OCI-LY7 (cell line): ENCODE results near the gene POU2F3. TPM values are rescaled to one million over a fixed set of nuclear protein-coding genes. Genes with fewer than 3 reads are reported as not detected.

Experiments
- BruUV-seq: library from RNA; stranded (reverse); fragments of 400-500 nt; replicated peaks from 2 replicates; lab custom pipeline; 2021; lab: Mats Ljungman, UMichigan
- CTCF ChIA-PET: fragments of 300-600 bp; sonication (Branson Sonifier 250); formaldehyde crosslinking; loops from one replicate; lab custom pipeline; 2022; ENCODE audit warnings: antibody characterized with exemption; ENCODE audit not compliant: unreplicated experiment; lab: Charles Lee
- POLR2A ChIA-PET: fragments of 300-600 bp; sonication (Branson Sonifier 250); formaldehyde crosslinking; loops from one replicate; lab custom pipeline; 2022; ENCODE audit warnings: antibody characterized with exemption; lab: Charles Lee
- DNase-seq: peaks from one replicate; pipeline ENCODE4 v3.0.0-alpha.2; 2015; ENCODE audit warnings: low spot score
- H2AFZ ChIP-seq: fragments of 200-600 bp; sonication (generic), shearing (Covaris generic); 2 replicates; pipeline ENCODE4 v1.6.1; 2014; ENCODE audit warnings: mild to moderate bottlenecking, antibody characterized with exemption, low read length, moderate library complexity
- H3K27ac ChIP-seq: fragments of 200-600 bp; sonication (generic); 2 replicates; pipeline ENCODE4 v1.5.1; 2014; ENCODE audit warnings: mixed run types, low read depth, mild to moderate bottlenecking, moderate library complexity, low read length, inconsistent platforms; ENCODE audit not compliant: poor library complexity, severe bottlenecking
- H3K36me3 ChIP-seq: fragments of 200-600 bp; sonication (generic); 2 replicates; pipeline ENCODE4 v1.6.1; 2014; ENCODE audit warnings: mild to moderate bottlenecking, antibody characterized with exemption, low read length, moderate library complexity, mixed read lengths; ENCODE audit not compliant: insufficient read depth
- H3K4me1 ChIP-seq: fragments of 200-600 bp; sonication (generic); 2 replicates; pipeline ENCODE4 v1.5.1; 2014; ENCODE audit warnings: mild to moderate bottlenecking, low read length; ENCODE audit not compliant: insufficient read depth, poor library complexity, severe bottlenecking
- H3K4me2 ChIP-seq: fragments of 200-600 bp; sonication (generic); 2 replicates; pipeline ENCODE4 v1.6.1; 2014; ENCODE audit warnings: mild to moderate bottlenecking, low read length
- H3K4me3 ChIP-seq: fragments of 200-600 bp; sonication (generic); 2 replicates; pipeline ENCODE4 v1.5.1; 2014; ENCODE audit warnings: mild to moderate bottlenecking, low read depth, low read length; ENCODE audit not compliant: poor library complexity, severe bottlenecking
- H3K79me2 ChIP-seq: fragments of 200-600 bp; sonication (generic); 2 replicates; pipeline ENCODE4 v1.6.1; 2016; ENCODE audit warnings: low read depth, mild to moderate bottlenecking, low read length, moderate library complexity, mixed read lengths; ENCODE audit not compliant: insufficient read depth
- H3K9me2 ChIP-seq: fragments of 200-600 bp; sonication (generic); 2 replicates; pipeline ENCODE4 v1.6.1; 2016; ENCODE audit warnings: mild to moderate bottlenecking, low read length, mixed read lengths; ENCODE audit not compliant: insufficient read depth
- H3K9me3 ChIP-seq: fragments of 200-600 bp; sonication (generic); 2 replicates; pipeline ENCODE4 v1.6.1; 2014; ENCODE audit warnings: mild to moderate bottlenecking, mixed run types, low read length, mixed read lengths
- H4K20me1 ChIP-seq: fragments of 200-600 bp; sonication (generic); 2 replicates; pipeline ENCODE4 v1.6.1; 2014; ENCODE audit warnings: mild to moderate bottlenecking, antibody characterized with exemption, low read length, moderate library complexity, mixed read lengths; ENCODE audit not compliant: insufficient read depth
- EZH2phosphoT487 ChIP-seq: fragments of 200-600 bp; sonication (generic); IDR thresholded peaks from 2 replicates; pipeline ENCODE4 v1.6.1; 2018; ENCODE audit warnings: low read depth, borderline replicate concordance, mild to moderate bottlenecking, mixed run types, antibody characterized with exemption, low read length, moderate library complexity, mixed read lengths
- intact Hi-C: fragments of 100-400 bp; cut with micrococcal nuclease; formaldehyde crosslinking; loops from one replicate; pipeline ENCODE4 v1.10.0; 2022; ENCODE audit not compliant: unreplicated experiment
- total RNA-seq, 2 experiments: library from RNA; depleted of rRNA in 1 of 2; stranded (reverse); fragments of >200 nt in 1 of 2; shearing (Covaris generic) in 1 of 2; gene quantifications; 2 replicates each; pipeline ENCODE4 v1.2.3, GENCODE V29; 2014 to 2022
- TF ChIP-seq, protein P1 (sequence below): fragments of 200-600 bp; sonication (generic); conservative IDR thresholded peaks from 2 replicates; pipeline ENCODE4 v1.5.1; 2014; ENCODE audit warnings: mild to moderate bottlenecking, antibody characterized with exemption, low read length, moderate library complexity, mixed read lengths

Gene POU2F3
- total RNA-seq, 2 experiments from 2014 or later, result 0.16 TPM; not detected in 1

DNA sequence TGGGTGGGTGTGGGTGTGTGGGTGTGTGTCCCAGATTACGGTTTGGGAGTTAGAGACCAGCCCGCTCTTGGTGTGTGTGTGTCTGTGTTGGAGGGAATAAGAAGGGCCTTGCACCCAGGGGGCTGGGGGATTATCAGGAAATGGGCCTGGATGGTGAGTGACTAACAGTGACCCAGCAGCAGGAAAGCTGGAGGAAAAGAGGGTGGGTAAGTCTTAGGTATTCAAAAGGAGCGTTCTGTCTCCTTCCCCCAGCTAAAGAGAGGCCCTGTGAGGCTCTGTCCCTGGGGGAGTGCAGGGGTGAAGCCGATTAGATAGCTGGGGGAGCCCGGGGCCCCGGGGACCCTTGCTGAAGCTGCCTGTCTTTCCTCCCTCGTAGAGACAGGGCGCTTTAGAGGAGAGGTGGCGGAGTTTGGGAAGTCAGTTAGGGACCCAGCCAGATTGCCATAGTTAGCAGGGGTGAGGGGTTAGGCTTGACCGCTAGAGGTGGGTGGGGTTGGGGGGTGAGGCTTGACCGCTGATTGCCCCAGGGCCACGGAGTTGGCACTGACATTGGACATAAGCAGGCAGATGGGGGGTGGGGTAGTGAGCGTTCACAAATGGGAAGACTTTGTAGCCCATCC lies 27.6 kb upstream of the POU2F3 start:
- Histone ChIP-seq H3K36me3 (no peaks in the 10 kb centered on the region), H3K9me3 (no peaks in the 10 kb centered on the region), H3K4me2 (no peak overlapping the region), H3K27ac (no peak overlapping the region), H2AFZ (no peak overlapping the region), H3K9me2 (no peaks in the 10 kb centered on the region), H4K20me1 (no peaks in the 10 kb centered on the region), H3K79me2 (no peaks in the 10 kb centered on the region), H3K4me1 (peaks cover 14% of the 10 kb centered on the region), H3K4me3 (no peak overlapping the region)
- intact Hi-C loops, result no loop called here
- ChIA-PET CTCF (no interaction called here), POLR2A (interaction anchor here (0.6 to 0.7 kb wide), 2 partner anchors 117 to 899 kb away, joined by 5 to 8 read pairs; no protein-coding TSS in a partner anchor)
- DNase-seq, result no peak
- BruUV-seq, result no TSS peak
- TF ChIP-seq, protein P1, sequence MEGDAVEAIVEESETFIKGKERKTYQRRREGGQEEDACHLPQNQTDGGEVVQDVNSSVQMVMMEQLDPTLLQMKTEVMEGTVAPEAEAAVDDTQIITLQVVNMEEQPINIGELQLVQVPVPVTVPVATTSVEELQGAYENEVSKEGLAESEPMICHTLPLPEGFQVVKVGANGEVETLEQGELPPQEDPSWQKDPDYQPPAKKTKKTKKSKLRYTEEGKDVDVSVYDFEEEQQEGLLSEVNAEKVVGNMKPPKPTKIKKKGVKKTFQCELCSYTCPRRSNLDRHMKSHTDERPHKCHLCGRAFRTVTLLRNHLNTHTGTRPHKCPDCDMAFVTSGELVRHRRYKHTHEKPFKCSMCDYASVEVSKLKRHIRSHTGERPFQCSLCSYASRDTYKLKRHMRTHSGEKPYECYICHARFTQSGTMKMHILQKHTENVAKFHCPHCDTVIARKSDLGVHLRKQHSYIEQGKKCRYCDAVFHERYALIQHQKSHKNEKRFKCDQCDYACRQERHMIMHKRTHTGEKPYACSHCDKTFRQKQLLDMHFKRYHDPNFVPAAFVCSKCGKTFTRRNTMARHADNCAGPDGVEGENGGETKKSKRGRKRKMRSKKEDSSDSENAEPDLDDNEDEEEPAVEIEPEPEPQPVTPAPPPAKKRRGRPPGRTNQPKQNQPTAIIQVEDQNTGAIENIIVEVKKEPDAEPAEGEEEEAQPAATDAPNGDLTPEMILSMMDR, result no peak
- TF ChIP-seq EZH2phosphoT487, result no peak

DNA sequence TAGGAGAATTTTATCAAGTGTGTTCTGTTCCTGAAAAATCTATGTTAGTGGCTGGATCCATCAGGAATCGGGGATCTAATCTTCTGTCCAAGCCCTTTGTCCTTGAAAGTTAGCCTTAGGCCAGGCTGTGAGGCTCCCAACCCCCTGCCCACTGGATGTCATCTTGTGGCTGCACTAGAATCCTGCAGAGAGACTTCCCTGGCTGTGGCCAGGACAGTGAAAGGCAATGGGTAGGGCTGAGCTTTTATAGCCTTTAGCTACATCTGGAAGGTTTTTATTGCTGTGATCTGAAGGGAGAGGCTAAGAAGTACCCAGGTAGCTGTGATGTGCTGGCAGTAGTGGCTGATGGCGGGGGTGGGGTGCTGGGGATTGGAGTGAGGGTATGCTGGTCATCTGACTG lies 27.0 kb upstream of the POU2F3 start:
- Histone ChIP-seq H3K4me2 (no peak overlapping the region), H3K9me3 (no peaks in the 10 kb centered on the region), H3K9me2 (no peaks in the 10 kb centered on the region), H2AFZ (no peak overlapping the region), H3K27ac (no peak overlapping the region), H3K4me1 (peaks cover 14% of the 10 kb centered on the region), H4K20me1 (no peaks in the 10 kb centered on the region), H3K36me3 (no peaks in the 10 kb centered on the region), H3K4me3 (no peak overlapping the region), H3K79me2 (no peaks in the 10 kb centered on the region)
- DNase-seq, result no peak
- CTCF ChIA-PET, result no interaction called here
- intact Hi-C loops, result no loop called here
- no TSS peak for BruUV-seq
- POLR2A ChIA-PET, result interaction anchor here (0.6 to 0.7 kb wide), 2 partner anchors 118 to 899 kb away, joined by 5 to 8 read pairs; no protein-coding TSS in a partner anchor
- TF ChIP-seq, protein P1, result no peak

DNA sequence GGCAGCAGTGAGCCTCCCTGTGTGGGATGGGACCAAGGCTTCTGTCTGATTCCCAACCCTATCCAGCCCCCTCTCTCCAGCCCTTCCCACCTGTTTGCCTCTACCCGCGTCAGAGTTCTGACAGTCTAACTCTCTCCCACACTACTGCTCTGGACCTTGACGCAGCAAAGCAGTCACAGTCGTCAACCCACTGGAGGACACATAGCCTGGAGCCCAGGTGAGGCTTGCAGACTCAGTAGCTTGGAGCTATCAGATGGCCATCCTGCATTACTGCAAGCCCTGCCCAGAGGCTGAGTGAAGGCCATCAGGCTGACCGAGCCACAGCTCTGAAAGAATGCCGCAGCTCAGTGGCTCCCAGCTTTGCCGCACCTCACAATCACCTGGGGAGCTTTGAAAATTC lies 25.4 kb upstream of the POU2F3 start:
- Histone ChIP-seq H2AFZ (no peak overlapping the region), H3K4me2 (no peak overlapping the region), H3K4me1 (peaks cover 14% of the 10 kb centered on the region), H3K9me2 (no peaks in the 10 kb centered on the region), H3K36me3 (no peaks in the 10 kb centered on the region), H4K20me1 (no peaks in the 10 kb centered on the region), H3K4me3 (no peak overlapping the region), H3K9me3 (no peaks in the 10 kb centered on the region), H3K27ac (no peak overlapping the region), H3K79me2 (no peaks in the 10 kb centered on the region)
- ChIA-PET POLR2A (no interaction called here), CTCF (no interaction called here)
- no TSS peak for BruUV-seq
- TF ChIP-seq, protein P1, result no peak
- no peak for TF ChIP-seq EZH2phosphoT487
- intact Hi-C loops, result no loop called here
- no peak for DNase-seq
